Hematopoietic multipotent progenitor cell treated with erythropoietin and hydrocortisone succinate and interleukin-3 and kit ligand, for 8 days (in vitro differentiated cells): ENCODE data around the gene TUBA1A.
"Not testable (repeated sequence)": the region's sequence is repeated elsewhere in the genome, so short reads cannot be mapped to it uniquely, and the experiment has no call there.

Experiments
- DNase-seq: peaks from one replicate; pipeline ENCODE4 v3.0.0-alpha.2; 2015

The TUBA1A gene

GRCh38 chr12:49146406-49146805 is 42.5 kb downstream of the TUBA1A start:
- DNase-seq, result no peak

GRCh38 chr12:49144384-49144783 is 44.5 kb downstream of the TUBA1A start:
- no peak for DNase-seq

GRCh38 chr12:49138999-49139398 is 49.9 kb downstream of the TUBA1A start:
- no peak for DNase-seq

GRCh38 chr12:49138587-49138986 is 50.3 kb downstream of the TUBA1A start:
- peak; percentile 50 for DNase-seq

- no peak for DNase-seq
Observed at GRCh38 chr12:49137476-49137875, 51.4 kb downstream of the TUBA1A start.

GRCh38 chr12:49136997-49137396 is 51.9 kb downstream of the TUBA1A start:
- not testable (repeated sequence) for DNase-seq
